DMS79 (cell line): ENCODE results near the gene KIF22.
"Not testable (repeated sequence)": the region's sequence is repeated elsewhere in the genome, so short reads cannot be mapped to it uniquely, and the experiment has no call there.

ENCODE experiments used
- DNase-seq: peaks from one replicate; lab custom pipeline; 2025; lab: John Stamatoyannopoulos, UW

KIF22 gene

DNA sequence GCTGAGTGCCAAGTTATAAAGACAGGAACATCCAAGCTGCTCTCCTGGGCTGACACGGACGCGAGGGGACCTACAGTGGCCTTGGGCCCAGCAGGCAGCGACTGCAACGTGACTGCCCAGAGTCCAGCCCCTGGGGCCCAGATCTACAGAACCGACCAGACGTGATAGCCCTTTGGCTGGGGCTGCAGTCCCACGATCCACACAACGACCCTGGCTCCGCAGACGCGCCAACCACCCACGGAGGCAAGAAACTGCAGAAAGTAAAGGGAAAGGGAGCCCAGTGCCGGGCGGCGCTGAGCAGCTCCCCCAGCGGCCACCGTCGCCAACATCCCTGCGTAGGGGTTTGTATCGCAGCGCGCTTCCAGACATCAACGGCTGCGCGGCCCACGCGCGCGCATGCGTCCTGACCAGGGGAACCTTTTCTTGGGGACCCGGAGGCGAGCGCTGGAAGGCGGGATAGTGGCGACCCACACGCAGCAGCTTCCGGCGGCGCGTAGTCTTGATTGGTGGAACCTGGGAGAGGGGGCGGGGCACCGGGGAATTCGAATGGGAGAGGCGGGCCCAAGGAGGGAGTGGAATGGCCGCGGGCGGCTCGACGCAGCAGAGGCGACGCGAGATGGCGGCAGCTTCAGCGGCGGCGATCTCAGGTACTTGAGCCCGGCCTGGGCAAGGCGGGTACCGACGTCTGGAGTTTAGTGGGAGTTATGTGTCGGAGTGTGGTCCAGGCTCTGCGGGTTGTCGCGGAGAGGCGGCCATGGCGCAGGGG, at the start of gene KIF22:
KIF22 (plus strand) TSS at position 569 of the 766 bp plus-strand sequence; CDS start at position 578, 9 bp downstream.
- DNase-seq: peak; percentile 96

DNA sequence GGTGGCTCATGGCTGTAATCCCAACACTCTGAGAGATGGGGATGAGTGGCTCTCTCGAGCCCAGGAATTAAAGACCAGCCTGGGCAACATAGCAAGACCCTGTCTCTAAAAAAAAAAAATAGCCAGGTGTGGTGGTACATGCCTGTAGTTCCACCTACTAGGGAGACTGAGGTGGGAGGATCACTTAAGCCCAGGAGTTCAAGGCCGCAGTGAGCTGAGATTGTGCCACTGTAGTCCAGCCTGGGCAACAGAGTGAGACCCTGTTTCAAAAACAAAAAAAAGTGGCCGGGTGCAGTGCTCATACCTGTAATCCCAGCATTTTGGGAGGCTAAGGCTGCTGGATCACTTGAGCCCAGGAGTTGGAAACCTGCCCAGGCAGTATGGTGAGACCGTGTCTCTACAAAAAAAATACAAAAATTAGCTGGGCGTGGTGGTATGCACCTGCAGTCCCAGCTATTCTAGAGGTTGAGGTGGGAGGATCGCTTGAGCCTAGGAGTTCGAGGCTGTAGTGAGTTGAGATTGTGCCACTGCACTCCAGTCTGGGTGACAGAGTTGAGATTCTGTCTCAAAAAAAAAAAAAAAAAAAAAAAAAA, 47.8 kb upstream of the KIF22 start:
- no peak for DNase-seq

DNA sequence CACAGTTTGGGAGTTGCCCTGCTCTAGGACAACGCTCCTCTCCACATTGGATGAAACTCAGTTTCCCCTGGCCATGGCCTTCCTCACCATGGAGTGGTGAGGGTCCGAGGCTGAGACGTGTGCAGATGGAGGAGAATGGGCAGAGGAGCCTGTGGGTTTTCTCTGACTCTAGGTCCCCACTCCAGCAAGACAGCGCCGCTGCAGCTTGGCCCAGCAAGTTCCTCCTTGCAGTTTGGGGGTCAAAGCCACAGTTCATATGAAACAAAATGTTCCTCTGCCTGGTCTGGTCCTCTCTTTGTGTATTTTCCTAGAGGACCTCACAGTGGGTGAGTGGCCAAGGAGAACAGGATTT, 47.1 kb upstream of the KIF22 start:
- no peak for DNase-seq

DNA sequence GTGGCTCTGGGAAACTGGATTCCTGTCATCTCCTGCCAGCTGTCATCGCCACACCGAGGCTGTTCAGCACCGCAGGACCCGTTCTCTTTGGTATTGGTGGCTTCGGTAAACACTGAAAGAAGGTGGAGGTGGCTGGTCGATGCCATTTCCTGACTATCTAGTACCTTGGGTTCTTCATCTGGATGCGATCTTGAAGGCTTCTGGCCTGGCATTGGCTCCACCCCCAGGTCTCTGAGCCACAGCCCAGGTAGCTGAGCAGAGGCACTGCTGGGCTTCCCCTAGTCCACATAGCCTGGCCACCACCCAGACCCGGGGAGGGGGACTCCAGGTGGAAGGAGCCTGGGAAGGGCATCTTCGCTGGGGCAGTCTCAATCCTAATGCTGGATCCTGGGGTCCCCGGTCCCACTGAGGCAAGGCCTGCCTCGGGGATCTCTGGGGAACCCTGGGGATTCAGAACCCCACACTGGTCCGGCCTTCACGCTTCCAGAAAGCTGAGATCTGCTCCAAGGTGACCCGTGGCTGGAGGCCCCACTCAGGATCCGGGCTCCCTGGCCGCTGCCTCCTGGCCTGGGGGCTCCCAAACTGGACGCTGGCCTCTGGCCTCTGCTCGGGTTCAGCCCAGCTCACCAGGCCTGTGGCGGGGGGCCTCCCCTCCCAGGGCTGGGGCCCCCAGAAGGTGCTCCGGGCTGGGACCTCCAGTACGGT, 46.6 kb upstream of the KIF22 start:
- no peak for DNase-seq

GRCh38 chr16:29744541-29745101, 45.9 kb upstream of the KIF22 start:
- no peak for DNase-seq

DNA sequence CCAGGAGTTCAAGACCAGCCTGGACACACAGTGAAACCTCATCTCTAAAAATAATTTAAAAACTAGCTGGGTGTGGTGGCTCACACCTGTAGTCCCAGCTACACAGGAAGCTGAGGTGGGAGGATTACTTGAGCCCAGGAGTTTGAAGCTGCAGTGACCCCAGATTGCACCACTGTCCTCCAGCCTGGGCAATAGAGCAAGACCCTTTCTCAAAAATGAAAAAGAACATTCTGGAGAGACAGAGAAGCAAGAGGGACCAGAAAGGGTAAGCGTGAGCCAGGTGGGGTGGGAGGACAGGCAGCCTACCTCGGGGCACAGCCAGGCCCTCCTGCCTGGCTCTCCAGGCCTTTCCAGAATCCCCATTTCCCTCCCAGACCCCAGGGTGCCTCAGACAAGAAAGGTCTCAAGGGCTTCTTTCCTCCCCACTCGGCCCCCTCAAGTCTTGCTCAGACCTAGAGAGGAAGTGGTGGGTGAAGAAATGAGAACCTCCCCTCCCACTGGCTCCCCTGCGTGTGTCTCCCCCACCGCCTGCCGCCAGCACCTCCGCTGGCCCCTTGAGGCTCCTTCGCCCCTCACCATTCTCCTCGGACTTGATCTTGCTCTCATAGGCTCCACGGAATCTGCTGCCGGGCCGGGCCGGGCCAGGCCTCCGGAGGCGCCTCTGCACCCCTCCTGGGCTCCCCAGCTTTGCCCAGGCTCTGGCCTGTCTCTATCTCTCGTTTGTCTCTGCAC, 45.3 kb upstream of the KIF22 start:
- no peak for DNase-seq

DNA sequence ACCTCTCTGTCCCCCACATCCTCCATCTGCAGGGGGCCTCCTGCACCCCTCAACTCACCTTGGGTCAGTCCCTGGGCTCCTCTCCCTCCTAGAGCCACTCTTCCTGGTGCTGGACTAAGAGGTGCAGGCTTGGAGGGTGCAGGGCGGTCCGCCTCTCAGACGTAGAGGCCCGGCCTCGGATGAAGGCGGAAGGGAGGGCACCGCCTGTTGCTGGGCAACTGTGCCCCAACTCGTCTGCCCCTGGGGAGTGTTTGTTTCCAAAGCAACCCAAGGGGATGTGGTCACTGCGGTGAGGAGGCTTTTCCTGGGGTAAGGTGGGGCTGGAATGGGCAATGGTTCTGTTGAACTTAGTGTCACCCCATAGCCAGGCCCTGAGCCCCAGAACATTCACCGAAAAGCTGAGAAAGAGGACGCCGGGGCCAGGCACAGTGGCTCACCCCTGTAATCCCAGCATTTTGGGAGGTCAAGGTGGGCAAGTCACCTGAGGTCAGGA, 44.7 kb upstream of the KIF22 start, which contains the start of gene C16orf54:
C16orf54 (minus strand) TSS at position 138 of the 493 bp plus-strand sequence. CDS start 1,039 bp downstream, outside the sequence.
- DNase-seq: no peak

DNA sequence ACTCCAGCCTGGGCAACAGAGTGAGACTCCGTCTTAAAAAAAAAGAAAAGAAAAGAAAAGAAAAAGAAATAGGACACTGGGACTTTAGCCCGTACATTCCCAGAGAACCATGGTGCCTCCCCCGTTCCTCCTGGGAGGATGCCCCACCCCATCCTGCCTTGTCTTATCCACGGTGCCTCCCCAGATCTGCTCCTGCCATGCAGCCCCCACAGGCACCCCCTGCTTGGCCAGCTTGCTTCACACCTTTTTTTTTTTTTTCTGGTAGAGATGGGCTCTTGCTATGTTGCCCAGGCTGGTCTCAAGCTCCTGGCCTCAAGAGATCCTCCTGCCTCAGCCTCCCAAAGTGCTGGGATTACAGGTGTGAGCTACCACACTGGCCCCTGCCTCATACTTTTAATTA, 44.0 kb upstream of the KIF22 start:
- DNase-seq: not testable (repeated sequence)

DNA sequence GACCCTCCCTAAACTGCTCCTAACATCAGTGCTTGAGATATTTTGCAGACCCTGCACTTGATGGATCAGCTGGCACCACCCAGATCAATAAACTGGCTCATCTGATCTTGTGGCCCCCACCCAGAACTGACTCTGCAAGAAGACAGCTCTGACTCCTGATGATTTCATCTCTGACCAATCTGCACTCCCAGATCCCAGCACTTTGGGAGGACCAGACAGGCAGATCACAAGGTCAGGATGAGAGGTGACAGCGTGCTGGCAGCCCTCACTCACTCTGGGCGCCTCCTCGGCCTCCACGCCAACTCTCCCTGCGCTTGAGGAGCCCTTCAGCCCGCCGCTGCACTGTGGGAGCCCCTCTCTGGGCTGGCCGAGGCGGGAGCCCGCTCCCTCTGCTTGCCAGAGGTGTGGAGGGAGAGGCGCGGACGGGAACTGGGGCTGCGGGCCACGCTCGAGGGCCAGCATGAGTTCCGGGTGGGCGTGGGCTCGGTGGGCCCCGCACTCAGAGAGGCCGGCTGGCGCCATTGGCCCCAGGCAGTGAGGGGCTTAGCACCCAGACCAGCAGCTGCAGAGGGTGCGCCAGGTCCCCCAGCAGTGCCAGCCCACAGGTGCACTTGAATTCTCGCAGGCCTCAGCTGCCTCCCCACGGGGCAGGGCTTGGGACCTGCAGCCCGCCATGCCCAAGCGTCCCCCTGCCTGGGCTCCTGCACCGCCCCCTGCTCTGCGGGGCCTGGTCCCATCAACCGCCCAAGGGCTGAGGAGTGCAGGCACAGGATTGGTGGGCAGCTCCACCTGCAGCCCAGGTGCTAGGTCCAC, 42.4 kb upstream of the KIF22 start:
- DNase-seq: no peak

- DNase-seq: not testable (repeated sequence)
These were observed 41.8 kb upstream of the KIF22 start for GRCh38 chr16:29748760-29749149.

- DNase-seq: no peak
These were observed 37.0 kb upstream of the KIF22 start for GRCh38 chr16:29753516-29753915.

DNA sequence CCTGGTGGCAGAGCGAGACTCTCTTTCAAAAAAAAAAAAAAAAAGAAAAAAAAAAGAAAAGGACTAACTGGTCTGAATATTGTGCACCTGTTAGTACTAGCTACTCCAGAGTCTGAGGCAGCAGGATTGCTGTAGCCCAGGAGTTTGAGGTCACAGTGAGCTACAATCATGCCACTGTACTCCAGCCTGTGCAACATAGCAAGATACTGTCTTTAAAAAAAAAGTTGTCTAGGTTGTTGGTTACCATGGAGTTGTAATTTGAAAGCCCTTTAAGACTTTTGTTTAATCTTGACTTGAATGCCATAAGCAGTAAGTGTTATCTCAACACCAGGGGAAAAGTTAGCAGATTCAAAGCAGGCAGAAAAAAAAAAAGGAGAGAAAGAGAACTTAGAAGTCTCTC, 33.9 kb upstream of the KIF22 start:
- DNase-seq: no peak

DNA sequence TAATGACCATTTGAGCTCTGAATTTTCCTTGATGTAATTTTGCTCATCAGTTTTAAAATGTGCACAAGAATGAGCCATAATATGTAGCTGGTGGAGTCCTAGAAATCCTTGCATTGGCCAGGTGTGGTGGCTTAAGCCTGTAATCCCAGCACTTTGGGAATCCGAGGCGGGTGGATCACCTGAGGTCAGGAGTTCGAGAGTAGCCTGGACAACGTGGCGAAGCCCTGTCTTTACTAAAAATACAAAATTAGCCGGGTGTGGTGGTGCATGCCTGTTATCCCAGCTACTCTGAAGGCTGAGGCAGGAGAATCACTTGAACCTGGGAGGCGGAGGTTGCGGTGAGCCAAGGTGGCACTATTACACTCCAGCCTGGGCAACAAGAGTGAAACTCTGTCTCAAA, 33.5 kb upstream of the KIF22 start:
- not testable (repeated sequence) for DNase-seq

- DNase-seq: no peak
These were observed 32.5 kb upstream of the KIF22 start for GRCh38 chr16:29757950-29758466.

GRCh38 chr16:29760567-29761279, 29.8 kb upstream of the KIF22 start:
- DNase-seq: peak; percentile 97

- not testable (repeated sequence) for DNase-seq
These were observed 29.3 kb upstream of the KIF22 start for GRCh38 chr16:29761280-29761651.

DNA sequence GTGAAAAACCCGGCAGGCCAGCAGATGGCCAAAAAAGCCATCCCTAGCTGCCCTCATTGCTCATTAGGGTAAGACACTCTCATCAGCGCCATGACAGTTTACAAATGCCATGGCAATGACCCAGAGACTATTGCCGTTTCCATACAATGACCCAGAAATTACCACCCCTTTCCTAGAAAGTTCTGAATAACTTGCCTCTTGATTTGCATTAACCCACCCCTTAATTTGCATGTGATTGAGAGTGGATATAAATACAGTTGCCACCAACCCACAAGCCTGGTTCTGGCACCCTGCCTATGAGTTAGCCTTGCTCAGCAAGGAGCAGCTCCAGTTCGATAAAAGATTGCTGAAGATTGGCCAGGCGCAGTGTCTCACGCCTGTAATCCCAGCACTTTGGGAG, 28.7 kb upstream of the KIF22 start:
- DNase-seq: no peak

- DNase-seq: no peak
These were observed 27.2 kb upstream of the KIF22 start for GRCh38 chr16:29763326-29763725.

DNA sequence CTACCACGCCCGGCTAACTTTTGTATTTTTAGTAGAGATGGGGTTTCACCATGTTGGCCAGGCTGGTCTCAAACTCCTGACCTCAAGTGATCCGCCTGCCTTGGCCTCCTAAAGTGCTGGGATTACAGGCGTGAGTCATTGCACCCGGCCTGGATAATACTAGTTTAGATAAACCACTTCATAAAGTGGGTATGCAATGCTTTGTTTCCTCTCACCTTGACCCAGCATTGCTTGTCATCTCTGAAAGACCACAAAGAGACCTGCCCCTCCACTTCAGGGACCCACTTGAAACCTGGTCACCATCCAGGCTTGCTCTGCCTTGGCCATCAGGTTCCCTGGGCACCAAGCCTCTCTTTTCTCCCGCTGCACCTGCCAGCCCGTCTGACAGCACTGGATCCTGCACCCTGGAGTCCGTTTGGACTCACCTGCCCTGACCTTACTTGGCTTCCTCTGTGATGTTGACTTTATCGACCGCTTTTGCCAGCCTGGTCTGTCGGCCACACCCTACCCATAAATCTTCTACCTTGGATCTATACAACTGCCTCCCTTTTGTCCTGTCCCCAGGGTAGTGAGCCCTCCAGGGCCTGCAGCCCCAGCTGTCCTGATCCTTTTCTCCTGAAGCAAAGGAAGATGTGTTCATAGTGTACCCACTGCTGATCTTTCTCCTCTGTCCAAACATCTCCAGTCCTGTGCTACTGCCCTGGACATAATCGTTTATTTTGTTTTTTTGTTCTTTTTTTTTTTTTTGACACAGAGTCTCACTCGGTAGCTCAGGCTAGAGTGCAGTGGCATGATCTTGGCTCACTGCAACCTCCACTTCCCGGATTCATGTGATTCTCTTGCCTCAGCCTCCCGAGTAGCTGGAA, 25.2 kb upstream of the KIF22 start:
- DNase-seq: peak; percentile 94
